Right lobe of liver (tissue), 4 donors: Measurements from ENCODE around the gene RIT1.

Source experiments
- POLR2A ChIP-seq: fragments of 450-650 bp; IDR thresholded peaks from one replicate; pipeline ENCODE4 v1.6.1; 2017; ENCODE audit warnings: antibody characterized with exemption, mild to moderate bottlenecking
- TF ChIP-seq, protein P1 (sequence below), 4 donors: fragments of 200-600 bp in 3 of 4; fragments of 450-650 bp in 1 of 4; IDR thresholded peaks; one replicate each; pipeline versions ENCODE4 v1.5.1 to v1.8.0; 2016 to 2022; ENCODE audit warnings: antibody characterized with exemption in 4 of 4, mild to moderate bottlenecking in 2 of 4
- donor health status: DM: no; HTN: no; CAD: no.
- donor health status: DM: no; HTN: no; CAD: no.
- donor health status: DM: no; HTN: yes; CAD: no.

GRCh38 chr1:155911156-155912055 lies at the start of gene RIT1:
- peak; percentile 57 for TF ChIP-seq POLR2A
- TF ChIP-seq, protein P1, sequence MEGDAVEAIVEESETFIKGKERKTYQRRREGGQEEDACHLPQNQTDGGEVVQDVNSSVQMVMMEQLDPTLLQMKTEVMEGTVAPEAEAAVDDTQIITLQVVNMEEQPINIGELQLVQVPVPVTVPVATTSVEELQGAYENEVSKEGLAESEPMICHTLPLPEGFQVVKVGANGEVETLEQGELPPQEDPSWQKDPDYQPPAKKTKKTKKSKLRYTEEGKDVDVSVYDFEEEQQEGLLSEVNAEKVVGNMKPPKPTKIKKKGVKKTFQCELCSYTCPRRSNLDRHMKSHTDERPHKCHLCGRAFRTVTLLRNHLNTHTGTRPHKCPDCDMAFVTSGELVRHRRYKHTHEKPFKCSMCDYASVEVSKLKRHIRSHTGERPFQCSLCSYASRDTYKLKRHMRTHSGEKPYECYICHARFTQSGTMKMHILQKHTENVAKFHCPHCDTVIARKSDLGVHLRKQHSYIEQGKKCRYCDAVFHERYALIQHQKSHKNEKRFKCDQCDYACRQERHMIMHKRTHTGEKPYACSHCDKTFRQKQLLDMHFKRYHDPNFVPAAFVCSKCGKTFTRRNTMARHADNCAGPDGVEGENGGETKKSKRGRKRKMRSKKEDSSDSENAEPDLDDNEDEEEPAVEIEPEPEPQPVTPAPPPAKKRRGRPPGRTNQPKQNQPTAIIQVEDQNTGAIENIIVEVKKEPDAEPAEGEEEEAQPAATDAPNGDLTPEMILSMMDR (IDR thresholded peaks at IDR 0.05) = peak in 1 of 4 donors; percentile 30
